Transverse colon (tissue), 3 donors: Measurements from ENCODE around the gene BCL7B.
"Not testable (repeated sequence)": the region's sequence is repeated elsewhere in the genome, so short reads cannot be mapped to it uniquely, and the experiment has no call there.

Experiments
- CTCF ChIP-seq, 5 experiments: fragments of 200-600 bp in 3 of 5; fragments of 450-650 bp in 2 of 5; sonication (generic) in 3 of 5; IDR thresholded peaks; 1 replicate in 2 of 5; 2 replicates in 3 of 5; pipeline ENCODE4 v1.5.1; 2016 to 2017; ENCODE audit warnings: antibody characterized with exemption in 5 of 5, inconsistent platforms in 3 of 5, mild to moderate bottlenecking in 2 of 5, moderate library complexity in 1 of 5
- POLR2A ChIP-seq: fragments of 450-650 bp; IDR thresholded peaks from one replicate; pipeline ENCODE4 v1.6.1; 2016; ENCODE audit warnings: antibody characterized with exemption, mild to moderate bottlenecking, moderate library complexity

GRCh38 chr7:73495507-73495906 lies 62.0 kb downstream of the BCL7B start:
- not testable (repeated sequence) for TF ChIP-seq CTCF (IDR thresholded peaks at IDR 0.05); POLR2A
